Chondrocyte (in vitro differentiated cells): ENCODE data around the gene PDZD4. TPM values are rescaled to one million over a fixed set of nuclear protein-coding genes. Genes with fewer than 3 reads are reported as not detected.

Experiments
- DNase-seq: peaks from one replicate; pipeline ENCODE4 v3.0.0; 2021; ENCODE audit warnings: mixed read lengths, low spot score
- H3K27ac Mint-ChIP-seq: one replicate; pipeline ENCODE4 v1.8.0; 2021; ENCODE audit warnings: mild to moderate bottlenecking, moderate library complexity, mixed read lengths; ENCODE audit not compliant: unreplicated experiment
- H3K27me3 Mint-ChIP-seq: 2 replicates; pipeline ENCODE4 v1.8.0; 2021; ENCODE audit warnings: low read depth, mixed read lengths
- H3K36me3 Mint-ChIP-seq: 2 replicates; pipeline ENCODE4 v1.8.0; 2021; ENCODE audit warnings: low read depth, mixed read lengths
- H3K4me1 Mint-ChIP-seq: 2 replicates; pipeline ENCODE4 v1.8.0; 2021; ENCODE audit warnings: low read depth, mild to moderate bottlenecking, mixed read lengths
- H3K4me3 Mint-ChIP-seq: one replicate; pipeline ENCODE4 v1.8.0; 2021; ENCODE audit warnings: mild to moderate bottlenecking, moderate library complexity, mixed read lengths; ENCODE audit not compliant: unreplicated experiment
- H3K9me3 Mint-ChIP-seq: 2 replicates; pipeline ENCODE4 v1.8.0; 2021; ENCODE audit warnings: low read depth, mixed read lengths
- total RNA-seq: library from RNA; stranded (reverse); gene quantifications from 3 replicates; pipeline ENCODE4 v1.2.1, GENCODE V29; 2021
- TF ChIP-seq, protein P1 (sequence below): fragments of 200-600 bp; sonication (generic); IDR thresholded peaks from 2 replicates; pipeline ENCODE4 v1.5.0; 2021; ENCODE audit warnings: antibody characterized with exemption, mild to moderate bottlenecking, moderate library complexity

Gene PDZD4
- total RNA-seq, 1 donor from 2014 or later: 24.8 TPM

DNA sequence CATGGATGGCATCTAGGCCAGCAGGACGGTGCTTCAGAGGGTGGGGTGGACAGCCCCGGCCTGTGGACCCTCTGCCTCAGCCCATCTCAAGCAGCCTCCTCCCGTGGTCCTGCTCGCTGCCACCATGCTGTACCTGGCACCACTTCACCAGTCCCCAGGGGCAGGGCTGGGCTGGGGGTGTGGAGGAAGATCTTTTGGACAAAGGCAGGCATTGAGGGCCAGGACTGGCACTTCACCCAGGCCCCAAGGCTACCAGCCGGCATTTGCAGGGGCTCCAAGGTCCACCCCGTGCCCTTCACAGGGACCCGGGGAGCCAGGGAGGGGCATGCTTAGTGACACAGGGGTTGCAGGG, 65.6 kb downstream of the PDZD4 start:
- Mint-ChIP-seq H3K27me3 (no peaks in the 10 kb centered on the region), H3K27ac (no peak overlapping the region), H3K9me3 (no peaks in the 10 kb centered on the region), H3K4me3 (peak overlapping the region; percentile 74), H3K36me3 (no peaks in the 10 kb centered on the region), H3K4me1 (peaks cover 11% of the 10 kb centered on the region)
- no peak for DNase-seq
- TF ChIP-seq, protein P1, sequence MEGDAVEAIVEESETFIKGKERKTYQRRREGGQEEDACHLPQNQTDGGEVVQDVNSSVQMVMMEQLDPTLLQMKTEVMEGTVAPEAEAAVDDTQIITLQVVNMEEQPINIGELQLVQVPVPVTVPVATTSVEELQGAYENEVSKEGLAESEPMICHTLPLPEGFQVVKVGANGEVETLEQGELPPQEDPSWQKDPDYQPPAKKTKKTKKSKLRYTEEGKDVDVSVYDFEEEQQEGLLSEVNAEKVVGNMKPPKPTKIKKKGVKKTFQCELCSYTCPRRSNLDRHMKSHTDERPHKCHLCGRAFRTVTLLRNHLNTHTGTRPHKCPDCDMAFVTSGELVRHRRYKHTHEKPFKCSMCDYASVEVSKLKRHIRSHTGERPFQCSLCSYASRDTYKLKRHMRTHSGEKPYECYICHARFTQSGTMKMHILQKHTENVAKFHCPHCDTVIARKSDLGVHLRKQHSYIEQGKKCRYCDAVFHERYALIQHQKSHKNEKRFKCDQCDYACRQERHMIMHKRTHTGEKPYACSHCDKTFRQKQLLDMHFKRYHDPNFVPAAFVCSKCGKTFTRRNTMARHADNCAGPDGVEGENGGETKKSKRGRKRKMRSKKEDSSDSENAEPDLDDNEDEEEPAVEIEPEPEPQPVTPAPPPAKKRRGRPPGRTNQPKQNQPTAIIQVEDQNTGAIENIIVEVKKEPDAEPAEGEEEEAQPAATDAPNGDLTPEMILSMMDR: no peak

DNA sequence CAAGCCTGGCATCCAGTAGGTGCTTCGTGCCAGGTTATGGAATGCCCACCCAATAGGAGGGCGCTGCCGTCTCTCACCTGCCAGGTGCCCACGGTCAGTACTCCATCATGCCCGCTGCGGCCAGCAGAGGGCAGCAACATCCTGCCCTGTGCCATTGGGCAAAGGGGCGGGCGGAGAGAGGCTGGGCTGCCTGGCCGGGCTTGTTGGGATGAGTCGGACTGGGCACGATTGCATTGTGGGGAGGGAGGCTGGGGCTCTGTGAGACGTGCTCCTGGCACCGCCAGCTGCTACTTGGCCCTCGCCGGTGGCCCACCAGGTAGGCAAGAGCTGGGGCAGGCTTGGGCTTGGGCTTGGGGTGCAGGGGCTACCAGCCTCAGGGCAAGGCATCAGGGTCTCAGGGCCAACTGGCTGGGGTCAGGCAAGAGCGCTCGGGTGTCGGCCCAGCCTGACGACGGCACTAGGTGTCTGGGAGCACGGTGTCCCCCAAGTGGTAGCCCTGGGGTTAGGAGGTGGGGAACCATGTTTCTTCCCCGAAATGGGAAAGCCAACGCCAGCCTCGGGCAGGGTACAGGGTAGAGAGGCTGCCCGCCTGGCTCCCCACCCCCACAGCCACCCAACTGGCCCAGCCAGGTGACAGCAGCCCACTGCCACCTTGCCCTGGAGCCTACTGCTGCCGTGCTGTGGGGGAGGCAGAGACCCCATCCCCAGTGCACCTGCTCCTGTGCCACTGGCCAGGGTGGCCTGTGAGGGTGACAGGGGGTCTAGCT, 66.2 kb downstream of the PDZD4 start, which contains the start of gene PLXNB3:
Gene PLXNB3, plus strand, starts transcription at position 261 of the 767 bp plus-strand sequence. CDS start 1,287 bp downstream, outside the sequence.
- Mint-ChIP-seq H3K4me3 (peak within 1 kb of the TSS; percentile 74), H3K36me3 (no peaks in the 10 kb centered on the region), H3K4me1 (peaks cover 11% of the 10 kb centered on the region), H3K9me3 (no peaks in the 10 kb centered on the region), H3K27me3 (no peaks in the 10 kb centered on the region), H3K27ac (peak within 1 kb of the TSS; percentile 61)
- TF ChIP-seq, protein P1: peak; percentile 87
- peak; percentile 96 for DNase-seq

DNA sequence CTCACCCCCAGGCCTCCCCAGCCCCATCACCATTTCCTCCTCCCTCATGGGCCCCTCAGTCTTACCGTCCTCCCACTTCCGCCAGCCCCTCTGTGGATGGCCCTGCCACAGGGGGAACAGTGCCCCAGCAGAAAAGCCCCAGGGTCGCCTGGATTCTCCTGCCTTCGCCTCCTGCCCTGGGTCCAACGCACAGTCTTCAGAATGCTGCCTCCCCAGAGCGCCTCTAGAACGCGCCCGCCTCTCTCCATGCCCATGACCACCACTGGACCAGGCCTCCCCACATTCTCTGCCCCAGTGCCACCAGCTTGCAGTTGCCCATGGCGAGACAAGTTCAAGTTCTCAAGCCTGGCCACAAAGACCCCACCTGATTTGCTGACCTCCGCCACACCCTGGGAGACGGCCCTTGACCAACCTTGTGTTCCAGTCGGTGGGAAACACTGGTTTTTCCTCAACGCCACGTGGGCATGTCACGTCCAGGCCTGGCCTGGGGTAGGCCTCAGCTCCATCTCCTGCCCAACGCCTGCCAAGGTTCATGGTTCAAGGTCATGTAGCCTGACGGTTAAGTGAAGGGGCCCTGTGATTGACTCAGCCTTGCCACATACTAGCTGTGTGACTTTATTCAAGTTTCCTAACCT, 66.9 kb downstream of the PDZD4 start:
- no peak for DNase-seq
- H3K4me3 Mint-ChIP-seq: no peak overlapping the region
- TF ChIP-seq, protein P1: no peak
- H3K9me3 Mint-ChIP-seq: peaks cover 2% of the 10 kb centered on the region
- H3K36me3 Mint-ChIP-seq: no peaks in the 10 kb centered on the region
- H3K4me1 Mint-ChIP-seq: peaks cover 11% of the 10 kb centered on the region
- H3K27me3 Mint-ChIP-seq: no peaks in the 10 kb centered on the region
- no peak overlapping the region for H3K27ac Mint-ChIP-seq

DNA sequence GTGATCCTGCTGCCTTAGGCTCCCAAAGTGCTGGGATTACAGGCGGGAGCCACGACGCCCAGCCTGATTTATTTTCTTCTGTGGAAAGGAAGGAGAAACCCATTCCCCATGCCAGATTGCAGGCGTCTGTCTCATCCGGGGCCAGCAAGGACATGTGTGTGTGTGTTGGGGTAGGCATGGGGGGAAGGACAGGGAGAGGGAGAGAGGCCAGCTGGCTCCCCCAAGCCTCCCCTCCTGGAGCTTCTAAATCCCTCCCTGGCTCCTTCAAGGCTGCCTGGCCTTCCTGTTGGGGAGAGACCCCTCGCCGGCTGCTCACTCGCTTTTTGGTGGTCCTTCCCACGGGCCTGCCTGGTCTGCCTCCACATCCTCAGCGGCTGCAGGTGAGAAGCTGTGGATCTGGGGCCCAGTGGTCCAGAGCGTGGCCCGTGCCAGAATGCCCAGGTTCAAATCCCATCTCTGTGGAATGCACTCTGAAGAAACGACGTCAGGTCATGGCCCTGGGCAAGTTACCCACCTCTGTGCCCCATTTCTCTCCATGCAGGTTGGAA, 67.6 kb downstream of the PDZD4 start:
- no peak overlapping the region for H3K4me3 Mint-ChIP-seq
- H3K9me3 Mint-ChIP-seq: peaks cover 2% of the 10 kb centered on the region
- DNase-seq: no peak
- peaks cover under 1% of the 10 kb centered on the region for H3K36me3 Mint-ChIP-seq
- peaks cover 11% of the 10 kb centered on the region for H3K4me1 Mint-ChIP-seq
- H3K27ac Mint-ChIP-seq: no peak overlapping the region
- TF ChIP-seq, protein P1: no peak
- H3K27me3 Mint-ChIP-seq: no peaks in the 10 kb centered on the region

DNA sequence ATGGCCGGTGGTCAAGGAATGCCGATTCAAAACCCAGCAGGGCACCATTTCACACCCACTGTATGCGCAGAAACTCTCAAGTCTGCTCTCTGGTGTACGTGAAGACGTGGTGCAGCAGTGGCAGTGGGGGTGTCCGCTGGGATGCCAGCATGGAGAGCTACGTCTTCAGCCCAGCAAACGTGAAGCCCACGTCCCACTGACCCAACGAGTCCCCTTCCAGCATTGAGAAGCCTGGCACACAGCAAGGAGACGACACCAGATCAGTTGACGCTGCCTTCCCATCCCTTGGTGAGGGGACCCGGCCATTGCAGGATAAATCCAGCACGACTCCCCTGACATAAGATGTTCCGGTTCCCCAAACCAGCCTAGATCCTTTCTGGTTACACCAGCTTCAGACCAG, 68.5 kb downstream of the PDZD4 start:
- Mint-ChIP-seq H3K27me3 (no peaks in the 10 kb centered on the region), H3K27ac (no peak overlapping the region), H3K4me3 (no peak overlapping the region), H3K36me3 (peaks cover 4% of the 10 kb centered on the region), H3K9me3 (peaks cover 2% of the 10 kb centered on the region), H3K4me1 (peaks cover 10% of the 10 kb centered on the region)
- TF ChIP-seq, protein P1: no peak
- no peak for DNase-seq
